Adrenal gland (tissue), 12 donors: Measurements from ENCODE around the gene SGMS1. TPM values are rescaled to one million over a fixed set of nuclear protein-coding genes. Genes with fewer than 3 reads are reported as not detected.

ENCODE experiments used
- DNase-seq, 7 donors: peaks; one replicate each; pipeline ENCODE4 v3.0.0-alpha.2; 2019 to 2020
- H3K27ac ChIP-seq, 5 donors: fragments of 200-600 bp; sonication (generic) in 4 of 5; 1 replicate in 3 of 5; 2 replicates in 2 of 5; pipeline versions ENCODE4 v1.5.1 to v1.8.0; 2016 to 2020; ENCODE audit warnings: mild to moderate bottlenecking in 1 of 5
- H3K27me3 ChIP-seq: fragments of 200-600 bp; 2 replicates; pipeline ENCODE4 v1.8.0; 2021
- H3K36me3 ChIP-seq, 2 donors: fragments of 200-600 bp; replicated peaks in 1 of 2; 1 replicate in 1 of 2; 2 replicates in 1 of 2; pipeline versions ENCODE4 v1.5.1 to v1.8.0; 2018 to 2022
- H3K4me1 ChIP-seq, 2 donors: fragments of 200-600 bp; replicated peaks in 1 of 2; 1 replicate in 1 of 2; 2 replicates in 1 of 2; pipeline versions ENCODE4 v1.5.1 to v1.8.0; 2018 to 2021
- H3K4me3 ChIP-seq, 4 donors: fragments of 200-600 bp; sonication (generic) in 3 of 4; one replicate each; pipeline ENCODE4 v1.5.1; 2016 to 2018
- H3K9me3 ChIP-seq, 3 donors: fragments of 200-600 bp; sonication (generic) in 1 of 3; replicated peaks in 1 of 3; 1 replicate in 2 of 3; 2 replicates in 1 of 3; pipeline versions ENCODE4 v1.5.1 to v1.8.0; 2016 to 2021
- CTCF ChIP-seq, 6 experiments: fragments of 450-650 bp in 4 of 6; fragments of 200-600 bp in 2 of 6; sonication (generic) in 1 of 6; IDR thresholded peaks; 1 replicate in 5 of 6; 2 replicates in 1 of 6; pipeline versions ENCODE4 v1.5.1 to v1.8.0; 2016 to 2021; ENCODE audit warnings: antibody characterized with exemption in 6 of 6, mild to moderate bottlenecking in 2 of 6, moderate library complexity in 1 of 6
- POLR2A ChIP-seq, 2 donors: fragments of 450-650 bp; IDR thresholded peaks; one replicate each; pipeline ENCODE4 v1.6.1; 2017; ENCODE audit warnings: antibody characterized with exemption in 2 of 2, mild to moderate bottlenecking in 2 of 2, moderate library complexity in 1 of 2
- WGBS, 4 donors: extraction: QIAGEN DNeasy Blood & Tissue Kit in 2 of 4; methylation state at CpG; one replicate each; pipeline versions ENCODE4 v1.1.5 to v1.1.7; 2013 to 2017; 5-methylcytosine and 5-hydroxymethylcytosine counted together
- intact Hi-C, 2 donors: fragments of 100-400 bp; cut with DNase I; formaldehyde crosslinking; loops; one replicate each; pipeline versions ENCODE4 v1.14.1 to v1.15.0; 2022 to 2023
- polyA plus RNA-seq, 3 donors: library from polyadenylated mRNA; stranded (reverse); fragments of 200-250 nt in 2 of 3; fragments of 350-450 nt in 1 of 3; fragmentation: Illumina TruSeq in 1 of 3; extraction: RNeasy Lipid Tissue Mini Kit (QIAGEN cat#74804) in 1 of 3; gene quantifications; one replicate each; pipeline ENCODE4 v1.2.3, GENCODE V29; 2013 to 2014
- total RNA-seq, 9 donors: library from RNA; depleted of rRNA in 4 of 9; stranded (reverse); fragments of >200 nt in 4 of 9; fragments of 120-200 nt in 1 of 9; fragmentation: NEBNext Ultra II Directional in 1 of 9; extraction: Animal tissue kit (Norgen Biotek cat#: 25700) in 1 of 9; gene quantifications; one replicate each; pipeline versions ENCODE4 v1.1.0 to v1.2.4, GENCODE V29; 2013 to 2023
- donor health status: healthy with polysubstance abuse.
- donor health status: Bipolar disorder and iron deficiency.
- donor health status: DM: yes; HTN: yes; CAD: no.
- donor health status: DM: no; HTN: no; CAD: no.
- donor health status: DM: no; HTN: no; CAD: no.
- donor health status: DM: yes; HTN: yes; CAD: no.

Gene SGMS1
- total and polyA plus RNA-seq, 12 donors: 9.1 to 152 (median 62.2) TPM

- Histone ChIP-seq H3K27ac (no peak overlapping the region), H3K4me3 (no peak overlapping the region), H3K36me3 (no peaks in the 10 kb centered on the region), H3K4me1 (no peaks in the 10 kb centered on the region), H3K27me3 (no peaks in the 10 kb centered on the region), H3K9me3 (no peaks in the 10 kb centered on the region)
- intact Hi-C loops: no loop called here
- TF ChIP-seq CTCF (IDR thresholded peaks at IDR 0.05) (no peak), POLR2A (IDR thresholded peaks at IDR 0.05) (no peak)
- 81 to 91% (median 85%) methylated on average over 4 of the region's 4 CpGs for WGBS, 4 donors
- DNase-seq: no peak
Measured at GRCh38 chr10:50440489-50440888, 183.3 kb downstream of the SGMS1 start.

GRCh38 chr10:50439806-50440205 lies 183.9 kb downstream of the SGMS1 start:
- H3K36me3 ChIP-seq: no peaks in the 10 kb centered on the region
- 90 to 97% (median 93%) methylated on average over 2 of the region's 2 CpGs for WGBS, 4 donors
- no peak for DNase-seq
- no peaks in the 10 kb centered on the region for H3K9me3 ChIP-seq
- no peaks in the 10 kb centered on the region for H3K27me3 ChIP-seq
- TF ChIP-seq POLR2A (IDR thresholded peaks at IDR 0.05): no peak
- TF ChIP-seq CTCF (IDR thresholded peaks at IDR 0.05): no peak
- intact Hi-C loops: no loop called here
- no peaks in the 10 kb centered on the region for H3K4me1 ChIP-seq
- H3K4me3 ChIP-seq: no peak overlapping the region
- H3K27ac ChIP-seq: no peak overlapping the region

- no peaks in the 10 kb centered on the region for H3K36me3 ChIP-seq
- no peak for DNase-seq
- no peak overlapping the region for H3K27ac ChIP-seq
- no peak for TF ChIP-seq POLR2A (IDR thresholded peaks at IDR 0.05)
- TF ChIP-seq CTCF (IDR thresholded peaks at IDR 0.05): no peak
- no peaks in the 10 kb centered on the region for H3K4me1 ChIP-seq
- no peaks in the 10 kb centered on the region for H3K9me3 ChIP-seq
- WGBS, 4 donors: 27 to 70% (median 65%) methylated on average over 2 of the region's 2 CpGs
- intact Hi-C loops: no loop called here
- no peaks in the 10 kb centered on the region for H3K27me3 ChIP-seq
- no peak overlapping the region for H3K4me3 ChIP-seq
Measured at GRCh38 chr10:50439187-50439586, 184.6 kb downstream of the SGMS1 start.

GRCh38 chr10:50438049-50438936 lies 185.5 kb downstream of the SGMS1 start:
- Histone ChIP-seq H3K27ac (no peak overlapping the region), H3K4me1 (no peaks in the 10 kb centered on the region), H3K9me3 (no peaks in the 10 kb centered on the region), H3K4me3 (no peak overlapping the region), H3K36me3 (no peaks in the 10 kb centered on the region), H3K27me3 (no peaks in the 10 kb centered on the region)
- TF ChIP-seq CTCF (IDR thresholded peaks at IDR 0.05) (no peak), POLR2A (IDR thresholded peaks at IDR 0.05) (no peak)
- intact Hi-C loops: no loop called here
- WGBS, 4 donors: 81 to 96% (median 86%) methylated on average over 5 to 6 of the region's 6 CpGs
- DNase-seq: no peak
